Suppressor macrophage treated with lipopolysaccharide for 4 hours (primary cell): ENCODE measurements around the gene ATG5.
"Not testable (repeated sequence)": the region's sequence is repeated elsewhere in the genome, so short reads cannot be mapped to it uniquely, and the experiment has no call there.

ENCODE experiments used
- DNase-seq: peaks from one replicate; pipeline ENCODE4 v3.0.0-alpha.2; 2020

The ATG5 gene

GRCh38 chr6:106309766-106310373, 15.7 kb downstream of the ATG5 start:
- DNase-seq = no peak

- no peak for DNase-seq
These were observed 16.6 kb downstream of the ATG5 start for GRCh38 chr6:106308985-106309384.

GRCh38 chr6:106305740-106306139, 19.8 kb downstream of the ATG5 start:
- no peak for DNase-seq

GRCh38 chr6:106300944-106301343, 24.6 kb downstream of the ATG5 start:
- DNase-seq = peak; percentile 58

GRCh38 chr6:106300020-106300780, 25.4 kb downstream of the ATG5 start:
- DNase-seq = no peak

GRCh38 chr6:106293116-106293515, 32.4 kb downstream of the ATG5 start:
- DNase-seq = no peak

- DNase-seq = no peak
These were observed 34.6 kb downstream of the ATG5 start for GRCh38 chr6:106290954-106291353.

- no peak for DNase-seq
These were observed 35.5 kb downstream of the ATG5 start for GRCh38 chr6:106290032-106290431.

- DNase-seq = no peak
These were observed 38.3 kb downstream of the ATG5 start for GRCh38 chr6:106287215-106287614.

- no peak for DNase-seq
These were observed 38.8 kb downstream of the ATG5 start for GRCh38 chr6:106286746-106287145.

- no peak for DNase-seq
These were observed 42.1 kb downstream of the ATG5 start for GRCh38 chr6:106283481-106283880.

- no peak for DNase-seq
These were observed 43.9 kb downstream of the ATG5 start for GRCh38 chr6:106281661-106282060.

- peak; percentile 47 for DNase-seq
These were observed 44.5 kb downstream of the ATG5 start for GRCh38 chr6:106281088-106281487.

- DNase-seq = no peak
These were observed 46.4 kb downstream of the ATG5 start for GRCh38 chr6:106279179-106279578.

GRCh38 chr6:106275692-106276091, 49.9 kb downstream of the ATG5 start:
- DNase-seq = no peak

- no peak for DNase-seq
These were observed 52.5 kb downstream of the ATG5 start for GRCh38 chr6:106273087-106273486.

- DNase-seq = no peak
These were observed 53.3 kb downstream of the ATG5 start for GRCh38 chr6:106272287-106272686.

GRCh38 chr6:106270414-106270813, 55.1 kb downstream of the ATG5 start:
- DNase-seq = no peak

- not testable (repeated sequence) for DNase-seq
These were observed 56.2 kb downstream of the ATG5 start for GRCh38 chr6:106269268-106269919.

GRCh38 chr6:106268500-106268899, 57.1 kb downstream of the ATG5 start:
- DNase-seq = not testable (repeated sequence)

- DNase-seq = not testable (repeated sequence)
These were observed 61.1 kb downstream of the ATG5 start for GRCh38 chr6:106264433-106264832.

GRCh38 chr6:106259748-106260147, 65.8 kb downstream of the ATG5 start:
- DNase-seq = not testable (repeated sequence)

GRCh38 chr6:106258726-106259125, 66.8 kb downstream of the ATG5 start:
- no peak for DNase-seq

GRCh38 chr6:106257195-106257594, 68.4 kb downstream of the ATG5 start:
- DNase-seq = no peak
